B cell (primary cell): Measurements from ENCODE around the gene GXYLT1. TPM values are rescaled to one million over a fixed set of nuclear protein-coding genes. Genes with fewer than 3 reads are reported as not detected.

Experiments used
- ATAC-seq: fragments of 200-7000 bp; cut with Tn5 transposase; one replicate; pipeline ENCODE4 v1.10.0; 2021; ENCODE audit warnings: low read depth, mild to moderate bottlenecking, moderate number of reproducible peaks, moderate library complexity
- CTCF ChIA-PET: fragments of 350-600 bp; sonication (Branson Sonifier 250); formaldehyde crosslinking; loops from one replicate; lab custom pipeline; 2021; ENCODE audit warnings: antibody characterized with exemption, inconsistent platforms; lab: Charles Lee
- POLR2A ChIA-PET: fragments of 350-600 bp; sonication (Branson Sonifier 250); formaldehyde crosslinking; loops from one replicate; lab custom pipeline; 2021; ENCODE audit warnings: antibody characterized with exemption; lab: Charles Lee
- DNase-seq: peaks from one replicate; pipeline ENCODE4 v3.0.0; 2013
- H2AFZ ChIP-seq: 2 replicates; pipeline ENCODE4 v1.6.1; 2012; ENCODE audit warnings: mild to moderate bottlenecking, low read depth, low read length; ENCODE audit not compliant: insufficient read depth, poor library complexity, severe bottlenecking
- H3K27ac ChIP-seq, 2 donors: 1 replicate in 1 of 2; 2 replicates in 1 of 2; pipeline ENCODE4 v1.5.1; 2012 to 2013; ENCODE audit warnings: low read length in 2 of 2, mild to moderate bottlenecking in 2 of 2, moderate library complexity in 1 of 2
- H3K27me3 ChIP-seq, 4 experiments: fragments of 200-600 bp in 1 of 4; sonication (generic) in 1 of 4; replicated peaks in 1 of 4; 1 replicate in 2 of 4; 2 replicates in 2 of 4; pipeline versions ENCODE4 v1.6.1 to v1.7.0; 2013 to 2016; ENCODE audit warnings: low read length in 3 of 4, mild to moderate bottlenecking in 2 of 4, mixed read lengths in 1 of 4, moderate library complexity in 1 of 4; ENCODE audit not compliant: insufficient read depth in 4 of 4, control insufficient read depth in 3 of 4; ENCODE audit errors: control extremely low read depth in 1 of 4
- H3K36me3 ChIP-seq, 2 experiments: replicated peaks in 1 of 2; 1 replicate in 1 of 2; 2 replicates in 1 of 2; pipeline versions ENCODE4 v1.6.1 to v1.7.1; 2013; ENCODE audit warnings: low read length in 1 of 2; ENCODE audit not compliant: insufficient read depth in 2 of 2, control insufficient read depth in 1 of 2; ENCODE audit errors: control extremely low read depth in 1 of 2, extremely low read depth in 1 of 2
- H3K4me1 ChIP-seq, 2 donors: fragments of 200-600 bp in 1 of 2; sonication (generic) in 1 of 2; 1 replicate in 1 of 2; 2 replicates in 1 of 2; pipeline versions ENCODE4 v1.5.1 to v1.6.1; 2013 to 2017; ENCODE audit warnings: low read length in 2 of 2; ENCODE audit not compliant: control insufficient read depth in 2 of 2, insufficient read depth in 2 of 2
- H3K4me2 ChIP-seq: replicated peaks from 2 replicates; pipeline ENCODE3; 2012; ENCODE audit warnings: mild to moderate bottlenecking, low read depth, low read length; ENCODE audit not compliant: poor library complexity, severe bottlenecking
- H3K4me3 ChIP-seq, 5 experiments: fragments of 200-600 bp in 1 of 5; sonication (generic) in 1 of 5; 1 replicate in 3 of 5; 2 replicates in 2 of 5; pipeline versions ENCODE4 v1.5.1 to v1.7.0; 2011 to 2016; ENCODE audit warnings: low read length in 4 of 5, mild to moderate bottlenecking in 4 of 5, low read depth in 2 of 5, control low read depth in 1 of 5, moderate library complexity in 1 of 5; ENCODE audit not compliant: insufficient read depth in 1 of 5; ENCODE audit errors: control extremely low read depth in 1 of 5, extremely low read depth in 1 of 5
- H3K79me2 ChIP-seq: fragments of 200-600 bp; sonication (generic); one replicate; pipeline ENCODE4 v1.6.0; 2016; ENCODE audit warnings: low read length; ENCODE audit not compliant: control insufficient read depth, insufficient read depth
- H3K9ac ChIP-seq: fragments of 200-600 bp; sonication (generic); 2 replicates; pipeline ENCODE4 v1.6.1; 2017; ENCODE audit warnings: mild to moderate bottlenecking, low read length, moderate library complexity
- H3K9me3 ChIP-seq, 3 donors: one replicate each; pipeline versions ENCODE4 v1.6.1 to v1.7.1; 2013; ENCODE audit warnings: low read length in 2 of 3; ENCODE audit not compliant: control insufficient read depth in 2 of 3, insufficient read depth in 1 of 3; ENCODE audit errors: control extremely low read depth in 1 of 3
- H4K20me1 ChIP-seq: 2 replicates; pipeline ENCODE4 v1.6.0; 2012; ENCODE audit warnings: mild to moderate bottlenecking, low read length; ENCODE audit not compliant: insufficient read depth, control insufficient read depth, poor library complexity, severe bottlenecking
- H3K27ac Mint-ChIP-seq: one replicate; pipeline ENCODE4 v1.8.0; 2021; ENCODE audit warnings: mixed read lengths
- H3K27me3 Mint-ChIP-seq: one replicate; pipeline ENCODE4 v1.8.0; 2021; ENCODE audit warnings: mixed read lengths
- H3K4me1 Mint-ChIP-seq: one replicate; pipeline ENCODE4 v1.8.0; 2021; ENCODE audit warnings: mixed read lengths
- H3K4me3 Mint-ChIP-seq: one replicate; pipeline ENCODE4 v1.8.0; 2021; ENCODE audit warnings: mixed read lengths
- H3K9me3 Mint-ChIP-seq: one replicate; pipeline ENCODE4 v1.8.0; 2022; ENCODE audit warnings: mixed read lengths; ENCODE audit not compliant: insufficient read depth
- EZH2 ChIP-seq: IDR thresholded peaks from 2 replicates; pipeline ENCODE4 v1.6.1; 2012; ENCODE audit warnings: borderline replicate concordance, low read depth, mild to moderate bottlenecking, moderate library complexity, low read length; ENCODE audit not compliant: insufficient read depth, poor library complexity, severe bottlenecking
- WGBS: methylation state at CpG from one replicate; pipeline ENCODE4 v1.1.5; 2013; ENCODE audit warnings: missing lambda C conversion rate; ENCODE audit not compliant: insufficient coverage; 5-methylcytosine and 5-hydroxymethylcytosine counted together
- intact Hi-C: fragments of 100-400 bp; cut with micrococcal nuclease; formaldehyde crosslinking; loops from one replicate; pipeline ENCODE4 v1.10.0; 2022
- polyA plus RNA-seq: library from polyadenylated mRNA; depleted of rRNA; stranded (reverse); fragments of >200 nt; gene quantifications from 2 replicates; pipeline ENCODE4 v1.2.3, GENCODE V29; 2012
- total RNA-seq, 2 donors: library from RNA; stranded (reverse); fragments of 120-200 nt in 1 of 2; gene quantifications; 1 replicate in 1 of 2; 2 replicates in 1 of 2; pipeline versions ENCODE4 v1.2.3 to v1.2.4, GENCODE V29; 2013 to 2022
- TF ChIP-seq, protein P1 (sequence below): fragments of 200-600 bp; IDR thresholded peaks from one replicate; pipeline ENCODE4 v1.8.0; 2022; ENCODE audit warnings: antibody characterized with exemption, mild to moderate bottlenecking

GXYLT1 gene
- total and polyA plus RNA-seq, 2 donors (not counting 1 experiment from before 2014, with no cell fraction given) = 2.0 to 9.4 TPM

DNA sequence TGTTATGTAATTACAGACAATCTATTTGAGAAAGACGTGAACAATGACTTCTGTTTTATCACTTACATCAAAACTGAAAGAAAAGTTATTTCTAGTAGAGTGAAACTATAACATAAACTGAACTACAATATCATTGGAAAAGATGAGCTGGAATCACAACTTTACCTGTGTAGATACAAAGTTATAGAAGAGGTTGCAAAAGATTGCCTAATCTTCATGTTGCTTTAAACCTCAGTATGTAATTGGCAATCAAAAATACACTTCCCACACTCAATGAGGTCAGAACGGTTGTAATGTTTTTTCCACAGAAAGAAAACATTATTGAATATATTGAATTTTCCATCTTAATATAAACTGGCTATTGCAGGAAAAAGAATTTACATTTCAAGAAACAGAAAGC, 37.7 kb upstream of the GXYLT1 start:
- no peak overlapping the region for H3K9ac ChIP-seq
- peaks cover 13 to 16% of the 10 kb centered on the region in 2 donors for H3K4me1 ChIP-seq
- H2AFZ ChIP-seq = no peak overlapping the region
- peaks cover 61% of the 10 kb centered on the region for H3K79me2 ChIP-seq
- Mint-ChIP-seq H3K27ac (no peak overlapping the region), H3K9me3 (no peaks in the 10 kb centered on the region), H3K4me1 (peaks cover 29% of the 10 kb centered on the region), H3K4me3 (no peak overlapping the region), H3K27me3 (no peaks in the 10 kb centered on the region)
- intact Hi-C loops = no loop called here
- no peak overlapping the region for H3K4me2 ChIP-seq
- H3K27ac ChIP-seq = no peak overlapping the region
- no peaks in the 10 kb centered on the region for H4K20me1 ChIP-seq
- ATAC-seq (no peak), DNase-seq (no peak)
- ChIA-PET POLR2A (no interaction called here), CTCF (no interaction called here)
- H3K27me3 ChIP-seq = no peaks in the 10 kb centered on the region
- H3K36me3 ChIP-seq = peaks cover 0 to under 1% of the 10 kb centered on the region in 2 experiments
- no peak overlapping the region for H3K4me3 ChIP-seq
- H3K9me3 ChIP-seq = no peaks in the 10 kb centered on the region
- no CpG with 5 or more reads among the region's 2 CpGs for WGBS
- no peak for TF ChIP-seq EZH2
- TF ChIP-seq, protein P1, sequence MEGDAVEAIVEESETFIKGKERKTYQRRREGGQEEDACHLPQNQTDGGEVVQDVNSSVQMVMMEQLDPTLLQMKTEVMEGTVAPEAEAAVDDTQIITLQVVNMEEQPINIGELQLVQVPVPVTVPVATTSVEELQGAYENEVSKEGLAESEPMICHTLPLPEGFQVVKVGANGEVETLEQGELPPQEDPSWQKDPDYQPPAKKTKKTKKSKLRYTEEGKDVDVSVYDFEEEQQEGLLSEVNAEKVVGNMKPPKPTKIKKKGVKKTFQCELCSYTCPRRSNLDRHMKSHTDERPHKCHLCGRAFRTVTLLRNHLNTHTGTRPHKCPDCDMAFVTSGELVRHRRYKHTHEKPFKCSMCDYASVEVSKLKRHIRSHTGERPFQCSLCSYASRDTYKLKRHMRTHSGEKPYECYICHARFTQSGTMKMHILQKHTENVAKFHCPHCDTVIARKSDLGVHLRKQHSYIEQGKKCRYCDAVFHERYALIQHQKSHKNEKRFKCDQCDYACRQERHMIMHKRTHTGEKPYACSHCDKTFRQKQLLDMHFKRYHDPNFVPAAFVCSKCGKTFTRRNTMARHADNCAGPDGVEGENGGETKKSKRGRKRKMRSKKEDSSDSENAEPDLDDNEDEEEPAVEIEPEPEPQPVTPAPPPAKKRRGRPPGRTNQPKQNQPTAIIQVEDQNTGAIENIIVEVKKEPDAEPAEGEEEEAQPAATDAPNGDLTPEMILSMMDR = no peak

DNA sequence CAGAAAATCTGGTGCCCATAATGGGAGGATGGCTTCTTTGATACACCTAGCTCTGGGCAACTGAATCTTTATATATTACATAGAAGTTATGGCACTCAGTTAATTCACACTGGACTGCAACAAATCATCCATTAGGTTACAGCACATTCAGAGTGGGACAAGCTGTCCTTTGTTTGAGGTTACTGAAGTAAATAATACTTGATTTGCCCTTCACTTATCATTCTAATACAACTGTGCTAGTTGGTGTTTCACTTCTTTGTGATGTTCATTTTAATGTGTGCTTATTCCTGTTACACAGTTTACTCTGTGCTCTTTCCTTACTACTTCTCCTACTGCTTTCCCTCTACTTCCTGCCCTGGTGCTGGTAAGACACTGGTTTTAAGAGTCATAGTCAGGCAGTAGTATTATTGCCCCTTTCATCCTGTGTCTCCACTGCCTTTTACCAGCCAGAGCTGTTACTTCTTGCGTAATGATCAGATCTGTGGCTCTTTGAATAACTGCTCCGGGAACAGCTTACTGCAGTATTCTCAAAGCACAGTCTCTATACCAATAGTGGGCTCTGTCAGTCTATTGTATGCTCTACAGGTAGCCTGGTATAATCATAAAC, 36.4 kb upstream of the GXYLT1 start:
- Histone ChIP-seq H3K4me1 (peaks cover 3 to 4% of the 10 kb centered on the region in 2 donors), H2AFZ (no peak overlapping the region), H3K9ac (no peak overlapping the region), H3K36me3 (peaks cover 0 to 6% of the 10 kb centered on the region in 2 experiments), H3K4me2 (no peak overlapping the region), H3K9me3 (no peaks in the 10 kb centered on the region), H3K4me3 (no peak overlapping the region), H3K79me2 (peaks cover 66% of the 10 kb centered on the region), H3K27me3 (no peaks in the 10 kb centered on the region), H4K20me1 (no peaks in the 10 kb centered on the region), H3K27ac (no peak overlapping the region)
- Mint-ChIP-seq H3K27ac (no peak overlapping the region), H3K27me3 (no peaks in the 10 kb centered on the region), H3K4me3 (no peak overlapping the region), H3K9me3 (no peaks in the 10 kb centered on the region), H3K4me1 (peaks cover 23% of the 10 kb centered on the region)
- ATAC-seq (no peak), DNase-seq (no peak)
- CTCF ChIA-PET = no interaction called here
- intact Hi-C loops = no loop called here
- no peak for TF ChIP-seq EZH2
- TF ChIP-seq, protein P1 = no peak
- POLR2A ChIA-PET = no interaction called here
- WGBS = no CpG with 5 or more reads among the region's 2 CpGs
